HG03139 (cell line): ENCODE measurements around the gene PDE4D.

Experiments
- ATAC-seq: cut with Tn5 transposase; IDR thresholded peaks from one replicate; pipeline ENCODE4 v1.9.1; 2021; ENCODE audit not compliant: unreplicated experiment

PDE4D gene

DNA sequence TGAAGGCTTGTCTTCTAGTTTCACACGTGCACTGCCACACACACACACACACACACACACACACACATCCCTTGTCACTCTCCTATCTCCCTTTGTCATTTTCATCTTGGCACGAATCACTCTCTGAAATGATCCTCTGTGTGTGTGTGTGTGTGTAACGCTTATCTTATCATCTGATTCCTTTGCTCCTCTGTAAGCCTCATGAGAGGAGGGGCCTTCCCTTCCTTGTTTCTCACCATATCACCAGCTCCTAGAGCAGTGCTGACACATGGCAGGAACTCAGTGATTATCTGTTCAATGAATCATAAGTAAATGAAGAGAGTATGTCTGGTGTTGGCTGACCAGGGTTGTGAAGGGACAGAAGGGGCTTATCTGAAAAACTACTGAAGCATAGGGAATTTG is 53.3 kb downstream of the PDE4D start:
- ATAC-seq: no peak

DNA sequence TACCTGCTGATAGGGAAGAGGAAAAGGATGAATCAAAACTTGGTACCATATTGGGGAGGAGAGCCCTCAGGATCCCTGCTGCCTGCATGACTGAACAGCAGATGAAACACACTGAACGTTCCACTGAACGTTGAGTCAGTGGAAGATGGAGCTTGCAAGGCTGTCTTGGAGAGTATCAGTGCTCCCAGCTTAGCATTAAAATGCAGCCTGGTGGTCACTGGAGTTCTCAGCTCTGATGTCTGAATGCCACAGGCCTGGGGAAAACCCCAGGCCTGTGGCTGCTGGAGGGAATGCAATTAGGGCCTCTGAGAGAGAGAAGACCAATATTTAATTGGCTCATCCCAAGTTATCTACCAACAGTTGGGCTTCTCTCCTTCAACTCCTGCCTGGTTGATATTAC is 54.5 kb downstream of the PDE4D start:
- no peak for ATAC-seq

DNA sequence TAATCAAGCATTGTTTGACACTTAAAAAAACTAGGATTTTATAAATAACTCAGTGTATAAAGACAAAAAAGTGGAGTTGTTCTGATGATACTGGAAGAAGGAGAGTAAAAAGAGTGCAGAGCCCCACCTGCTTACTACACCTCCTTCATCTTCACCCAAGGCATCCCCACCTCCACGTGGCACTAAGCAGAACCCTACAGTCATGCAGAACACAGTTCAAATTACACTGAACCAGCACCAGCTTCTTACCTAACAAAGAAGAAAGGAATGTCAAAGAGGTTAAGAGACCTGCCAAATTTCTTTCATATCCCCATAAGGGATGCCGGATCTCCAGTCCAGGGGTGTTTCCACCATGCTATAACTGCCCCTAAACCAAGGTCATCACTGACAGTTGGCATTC is 55.5 kb downstream of the PDE4D start:
- no peak for ATAC-seq

DNA sequence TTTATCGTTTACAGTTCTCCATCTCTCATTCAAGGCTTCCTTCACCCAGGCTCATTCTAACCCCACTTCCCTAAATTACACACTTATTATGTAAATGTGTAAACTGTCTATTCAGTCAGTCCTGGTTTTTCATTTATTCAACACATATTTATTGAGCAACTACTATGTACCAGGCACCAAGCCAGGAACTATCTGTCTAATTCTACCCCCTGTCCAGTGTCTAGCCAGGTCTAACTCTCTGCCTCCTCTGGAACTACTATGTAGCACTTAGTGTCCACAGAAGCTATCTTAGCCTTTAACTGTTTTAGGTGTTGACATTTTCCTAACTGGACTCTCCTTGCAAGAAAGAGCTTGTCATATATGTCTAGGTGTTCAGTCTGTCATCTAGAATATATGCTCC is 56.5 kb downstream of the PDE4D start:
- no peak for ATAC-seq

DNA sequence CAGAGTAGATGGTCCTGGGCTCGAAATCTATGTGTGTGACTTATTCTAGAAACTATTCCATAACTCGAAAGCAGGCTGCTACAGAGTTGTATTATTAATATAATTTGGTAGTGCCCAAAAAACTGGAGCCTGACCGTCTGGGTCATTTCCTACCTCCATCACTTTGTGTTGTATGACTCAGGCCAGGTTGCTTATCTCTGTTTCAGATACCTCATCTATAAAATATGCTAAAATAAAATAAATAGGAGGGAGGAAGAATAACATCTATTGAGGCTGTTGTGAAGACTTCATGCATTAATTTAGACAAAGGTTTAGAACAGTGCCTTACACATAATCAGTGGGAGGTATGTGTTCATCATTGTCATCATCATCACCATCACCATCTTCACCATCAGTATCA is 57.7 kb downstream of the PDE4D start:
- ATAC-seq: no peak

DNA sequence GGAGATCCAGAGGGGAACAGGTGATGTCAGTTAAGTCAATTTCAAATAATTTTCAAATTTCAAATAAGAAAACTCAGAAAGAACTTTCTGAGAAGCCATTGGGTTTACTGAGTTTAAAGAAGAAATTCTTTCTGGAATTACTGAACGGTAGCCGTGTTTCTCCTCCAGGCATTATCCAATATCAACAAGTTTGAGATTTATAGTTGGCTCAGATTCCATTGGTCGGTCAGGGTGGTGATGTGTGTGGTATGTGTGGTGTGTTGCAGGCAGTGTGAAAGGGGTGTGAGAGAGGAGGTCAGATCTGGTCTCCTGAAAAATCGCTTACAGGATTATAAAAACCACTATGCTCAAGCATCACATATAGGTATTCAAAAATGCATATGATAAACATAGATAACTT is 60.1 kb downstream of the PDE4D start:
- ATAC-seq: no peak

DNA sequence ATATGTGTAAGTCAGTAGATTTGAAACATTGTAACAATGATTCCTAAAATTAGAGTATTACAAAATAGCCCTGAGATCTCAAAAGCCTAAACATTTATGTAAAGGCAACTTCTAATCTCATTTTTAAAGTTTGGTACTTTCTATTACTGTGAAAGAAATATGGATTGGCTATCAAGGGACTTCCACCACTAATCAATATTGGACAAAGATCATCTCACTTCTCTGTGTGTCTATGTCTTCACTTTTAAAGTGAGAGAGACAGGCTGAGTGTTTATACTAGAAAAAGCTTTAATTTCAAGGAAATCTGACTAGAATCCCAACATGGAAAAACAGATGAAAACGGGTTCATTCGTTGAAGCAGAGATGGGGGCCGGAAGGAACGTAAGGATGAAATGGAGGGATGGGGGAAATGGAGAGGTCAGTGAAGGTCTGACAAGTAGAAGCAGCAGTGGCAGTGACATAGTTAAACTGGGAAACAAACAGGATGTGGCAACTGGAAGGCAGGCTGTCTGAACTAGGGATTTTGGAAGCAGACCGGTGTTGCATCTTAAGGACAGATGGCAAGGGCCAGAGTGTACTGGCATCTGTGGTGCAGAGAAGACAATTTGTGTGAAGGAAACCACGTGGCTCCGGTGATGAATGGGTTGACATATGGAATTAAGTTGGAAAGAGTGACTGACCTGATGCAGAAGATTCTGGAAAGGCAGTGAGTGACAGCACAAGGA is 60.8 kb downstream of the PDE4D start:
- ATAC-seq: no peak

DNA sequence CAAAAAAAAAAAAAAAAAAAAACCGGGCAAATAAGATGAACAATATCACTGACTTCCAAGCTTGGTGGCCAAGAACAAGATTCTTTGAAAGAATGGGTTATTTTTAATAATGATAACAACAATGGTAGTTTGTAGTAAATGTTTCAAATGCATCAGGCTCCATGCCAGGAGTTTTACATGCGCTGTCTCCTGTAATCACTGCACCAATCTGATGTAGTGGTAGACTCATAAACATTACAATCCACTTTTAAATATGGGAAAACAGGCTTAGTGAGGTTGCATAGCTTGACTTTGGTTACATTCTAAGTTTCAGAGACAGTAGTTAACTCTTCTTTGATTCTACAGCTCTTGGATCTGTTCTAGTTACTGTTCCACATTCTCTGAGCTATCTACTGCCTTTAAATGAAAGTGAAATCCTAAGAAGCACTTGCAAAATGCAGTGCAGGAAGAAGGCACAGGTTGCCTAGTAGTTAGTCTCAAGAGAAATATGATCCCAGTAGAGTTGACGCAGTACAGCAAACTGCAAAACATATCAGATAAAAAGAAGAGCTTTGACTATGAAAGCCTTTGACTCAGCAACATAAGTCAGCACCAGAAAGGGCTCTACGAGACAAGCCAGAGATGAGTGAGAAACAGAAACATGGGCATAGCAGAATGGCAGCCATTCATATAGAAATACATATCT is 62.1 kb downstream of the PDE4D start:
- no peak for ATAC-seq

DNA sequence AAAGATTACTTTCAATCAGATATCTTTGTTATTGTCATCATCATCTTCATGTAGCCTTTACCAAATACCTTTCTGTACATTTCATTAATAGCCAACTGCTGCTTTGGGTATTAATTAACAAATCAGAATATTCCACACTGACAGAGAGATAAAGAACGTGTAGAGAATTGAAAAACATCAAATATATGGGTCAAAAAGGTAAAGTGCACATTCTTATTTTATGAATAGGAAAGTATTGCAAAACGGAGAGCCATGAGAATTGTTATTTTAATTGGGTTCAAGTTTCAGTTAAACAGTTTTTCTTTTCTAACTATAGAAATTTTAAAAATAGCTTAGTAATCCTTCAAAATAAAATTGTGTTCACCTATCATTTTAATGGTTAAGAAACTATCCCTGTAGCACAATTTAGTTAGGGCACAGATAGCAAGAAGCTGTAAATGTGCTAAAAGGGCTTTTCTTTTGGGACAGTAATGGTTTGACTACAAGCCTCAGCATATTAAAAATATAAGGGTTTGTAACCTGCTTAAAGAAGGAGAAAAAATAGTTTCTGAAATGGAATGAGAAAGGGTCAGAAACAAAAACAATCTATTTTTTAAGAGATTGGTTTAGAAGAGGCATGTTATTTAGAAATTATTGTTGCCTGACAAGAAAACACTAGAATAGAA is 62.9 kb downstream of the PDE4D start:
- ATAC-seq: no peak

DNA sequence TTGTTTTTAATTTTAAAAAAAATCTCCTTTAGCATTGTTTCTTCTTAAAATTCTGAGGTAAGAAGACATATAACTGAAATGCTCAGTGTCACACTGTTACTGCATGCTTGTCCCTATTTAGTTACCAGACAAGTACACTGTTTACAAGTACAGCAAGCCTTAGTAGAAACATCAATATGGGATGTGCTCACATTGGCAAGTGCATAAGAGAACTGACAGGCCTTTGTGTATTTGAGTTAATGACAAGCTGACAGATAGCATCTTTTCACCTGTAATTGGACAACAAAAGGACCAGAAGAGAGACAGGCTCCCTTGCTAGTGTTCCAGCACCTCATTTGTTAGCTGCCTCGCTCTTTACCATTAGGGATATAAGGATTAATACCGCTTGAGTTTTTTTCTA is 63.6 kb downstream of the PDE4D start:
- ATAC-seq: no peak

DNA sequence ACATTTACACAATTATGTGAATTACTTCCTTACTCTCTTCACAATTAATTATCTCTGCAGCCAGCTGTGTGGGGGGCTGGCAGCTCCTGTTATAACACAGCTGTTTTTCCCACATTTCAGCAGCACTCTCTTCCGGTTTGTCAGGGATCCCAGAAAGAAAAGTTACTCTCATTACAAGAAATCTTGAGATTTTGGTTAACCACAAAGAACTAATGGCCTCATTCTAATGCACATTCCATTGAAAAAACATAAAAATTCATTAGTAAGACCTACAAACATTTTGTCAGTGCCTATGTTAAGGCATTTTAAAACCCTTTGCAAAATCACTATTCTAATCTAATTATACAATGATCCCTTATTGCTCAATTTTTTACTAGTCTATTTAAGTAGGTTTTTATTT is 64.1 kb downstream of the PDE4D start:
- ATAC-seq: no peak

DNA sequence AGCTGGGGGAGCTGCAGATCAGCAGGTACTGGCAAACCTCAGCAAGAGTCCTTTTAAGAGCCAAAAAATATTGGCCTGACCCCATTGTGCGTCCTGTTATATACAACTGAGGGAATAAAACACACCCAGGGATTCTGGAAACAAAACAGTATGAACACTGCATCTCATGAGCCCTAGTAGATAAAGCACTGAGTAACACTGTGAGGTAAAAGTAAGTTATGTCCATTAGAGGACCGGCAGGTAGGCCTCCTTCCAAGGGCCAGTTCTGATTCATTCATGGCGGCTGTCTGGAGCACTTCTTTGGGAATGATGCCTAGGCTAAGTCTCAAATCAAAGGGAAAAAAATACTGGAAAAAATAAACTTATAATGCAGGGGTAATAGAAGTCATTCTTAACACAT is 64.9 kb downstream of the PDE4D start:
- no peak for ATAC-seq

DNA sequence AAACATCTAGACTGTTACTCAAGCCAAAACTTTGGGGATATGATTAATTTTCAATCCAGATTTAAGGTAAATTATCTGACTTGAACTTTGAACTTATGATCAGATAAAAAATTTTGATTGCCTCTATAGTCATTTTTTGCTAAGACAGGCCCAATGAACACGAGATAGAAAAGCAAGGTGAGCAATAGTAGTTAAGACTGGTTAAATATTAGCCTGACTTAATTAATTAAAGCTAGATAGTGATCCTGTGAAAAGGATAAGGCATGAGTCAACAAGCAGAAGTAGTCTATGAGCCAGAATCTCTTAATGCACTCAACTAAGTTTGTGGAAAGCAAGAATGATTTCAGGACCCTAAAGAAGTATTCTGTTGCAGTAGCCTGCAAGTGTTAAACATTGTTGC is 66.5 kb downstream of the PDE4D start:
- ATAC-seq: no peak

DNA sequence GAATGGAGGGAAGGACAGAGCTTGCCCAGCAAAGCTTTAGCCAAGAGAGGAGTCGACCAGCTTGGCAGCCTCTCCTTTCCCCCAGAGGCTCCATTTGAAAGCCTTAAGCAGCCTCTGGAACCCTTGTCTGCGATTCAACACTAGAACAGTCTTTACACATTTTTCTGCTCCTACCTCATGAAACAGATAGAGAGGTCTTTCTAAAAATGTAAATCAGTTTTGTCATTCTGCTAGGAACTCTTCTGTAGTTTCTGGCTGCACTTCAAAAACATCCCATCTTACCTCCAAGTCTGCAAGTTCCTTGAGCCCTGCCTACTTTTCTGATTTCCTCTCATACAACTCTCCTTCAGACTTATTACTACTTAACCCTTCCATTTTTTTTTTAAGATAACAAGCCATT is 70.1 kb downstream of the PDE4D start:
- no peak for ATAC-seq

DNA sequence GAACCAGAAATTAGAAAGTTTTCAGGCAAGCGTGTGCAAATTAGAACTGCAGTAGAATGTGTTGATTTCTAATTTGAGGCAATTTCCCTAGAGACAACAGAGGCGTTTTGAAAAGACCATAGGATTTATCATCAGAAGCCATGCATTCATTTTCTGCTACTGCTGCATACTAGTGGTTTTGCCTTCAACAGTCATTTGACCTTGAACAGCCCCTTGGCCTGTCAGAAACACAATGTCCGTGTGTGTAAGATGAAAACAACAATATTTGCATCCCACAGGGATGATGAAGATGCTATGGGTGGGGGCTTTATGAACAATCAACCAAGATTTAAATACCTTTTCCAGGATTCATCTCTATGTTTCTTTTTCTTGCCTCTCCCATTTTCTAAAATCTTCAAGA is 73.7 kb downstream of the PDE4D start:
- ATAC-seq: no peak

DNA sequence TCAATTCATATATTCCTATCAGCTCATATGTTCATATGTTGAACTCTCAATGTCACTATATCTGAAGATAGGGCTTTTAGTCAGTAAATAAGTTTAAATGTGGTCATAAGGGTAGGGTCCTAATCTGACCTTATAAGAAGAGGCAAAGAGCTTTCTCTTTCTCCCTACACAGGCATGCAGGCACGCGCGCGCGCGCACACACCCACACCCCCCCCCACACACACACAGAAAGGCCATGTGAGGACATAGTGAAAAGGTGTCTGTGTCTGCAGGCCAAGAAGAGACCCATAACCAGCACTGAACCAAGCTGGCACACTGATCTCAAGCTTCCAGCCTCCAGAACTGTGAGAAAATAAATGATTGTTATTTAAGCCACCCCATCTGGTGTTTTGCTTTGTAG is 76.0 kb downstream of the PDE4D start:
- ATAC-seq: no peak

DNA sequence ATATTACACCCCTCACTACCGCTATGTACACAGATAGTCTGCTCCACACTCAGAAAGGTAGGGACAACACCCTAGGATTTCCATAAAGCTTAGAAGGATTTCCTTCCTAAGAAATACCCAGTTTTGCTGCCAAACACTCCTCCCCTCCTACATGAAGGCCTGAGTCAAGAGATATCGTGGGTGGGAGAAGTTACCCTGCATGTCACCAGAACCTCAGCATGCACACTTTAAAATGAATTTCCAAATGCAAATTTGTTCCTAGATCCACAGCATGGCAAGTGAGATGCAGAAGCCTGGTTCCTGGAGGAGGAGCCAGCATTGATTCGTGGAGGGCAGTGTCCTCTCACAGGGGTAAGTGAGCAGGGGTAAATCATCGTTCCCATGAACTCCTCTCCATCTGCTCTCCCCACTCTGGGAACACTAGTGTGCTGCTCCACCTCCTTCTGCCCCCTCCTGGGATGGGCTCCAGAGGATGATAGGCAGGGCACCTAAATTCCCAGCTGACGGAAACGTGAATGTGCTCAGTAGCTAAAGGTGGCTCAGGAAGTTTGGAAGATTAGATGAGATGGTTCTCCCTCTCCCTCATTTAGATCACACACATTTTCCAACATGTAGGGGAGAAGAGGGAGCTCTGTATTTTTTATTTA is 76.7 kb downstream of the PDE4D start:
- ATAC-seq: no peak

DNA sequence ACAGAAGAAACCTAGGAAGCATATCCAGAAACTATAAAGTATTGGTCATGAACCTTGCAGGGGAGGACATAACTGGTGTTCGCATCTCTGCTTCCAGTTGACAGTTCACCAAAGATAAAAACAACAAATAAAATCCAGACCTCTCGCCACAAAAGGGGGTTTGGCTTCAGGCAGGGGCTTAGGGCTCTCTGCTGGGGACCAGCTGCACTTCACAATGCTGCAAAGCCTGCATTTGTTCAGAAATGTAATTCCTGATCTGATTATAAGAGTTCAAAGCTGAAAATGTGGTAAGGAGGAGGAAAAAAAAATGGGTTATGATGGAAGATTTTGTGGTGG is 79.0 kb downstream of the PDE4D start:
- no peak for ATAC-seq

DNA sequence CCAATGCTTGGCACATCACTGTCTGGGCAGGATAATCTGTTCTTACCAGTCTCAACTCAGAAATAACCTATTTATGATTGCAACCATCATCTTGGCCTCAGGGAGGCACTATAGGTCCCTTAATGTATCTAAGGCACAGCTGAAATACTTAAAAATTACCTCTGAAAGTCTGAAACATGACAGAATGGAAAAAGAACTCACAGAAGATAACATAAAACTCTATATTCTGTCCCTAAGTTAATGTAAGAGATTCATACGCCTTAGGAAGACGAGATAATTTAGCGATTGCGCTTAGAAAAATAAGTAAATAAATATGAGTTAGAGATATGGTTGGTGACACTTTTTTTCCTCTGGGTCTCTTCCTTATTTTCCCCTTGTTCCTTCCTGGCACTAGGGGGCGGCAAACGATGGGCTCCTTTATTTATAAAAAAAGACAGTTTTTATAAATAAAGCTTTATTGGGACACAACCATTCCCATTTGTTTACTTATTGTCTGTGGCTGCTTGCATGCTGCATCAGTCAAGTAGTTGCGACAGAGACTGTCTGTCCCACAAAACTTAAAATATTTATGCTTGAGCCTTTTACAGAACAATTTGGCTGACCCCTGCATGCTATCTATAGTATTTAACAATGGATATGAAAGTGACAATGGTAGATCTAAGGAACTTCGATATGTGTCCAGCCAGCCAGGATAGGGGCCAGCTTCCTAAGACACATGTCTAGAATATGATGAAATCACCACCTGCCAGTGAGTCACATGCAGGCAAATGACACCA is 79.6 kb downstream of the PDE4D start:
- peak; percentile 63 for ATAC-seq

DNA sequence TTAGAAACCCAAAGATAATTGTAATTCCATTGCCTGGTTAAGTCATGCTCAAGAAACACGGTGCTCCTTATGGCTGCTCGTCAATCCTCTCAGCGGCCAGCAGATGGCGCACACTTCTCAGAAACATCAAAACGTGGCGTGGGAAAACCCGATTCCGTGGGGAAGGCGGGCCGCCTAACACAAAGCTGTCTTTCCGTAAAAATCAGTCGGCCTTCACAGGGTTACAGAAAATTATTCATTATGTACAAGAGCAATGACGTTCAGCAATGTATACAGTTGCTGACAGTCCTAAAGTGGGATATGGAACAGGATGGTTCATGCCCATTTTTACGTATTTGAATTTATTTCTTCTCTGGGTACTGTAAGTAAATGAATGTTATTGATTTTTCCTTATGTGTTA is 83.5 kb downstream of the PDE4D start:
- ATAC-seq: peak; percentile 45

DNA sequence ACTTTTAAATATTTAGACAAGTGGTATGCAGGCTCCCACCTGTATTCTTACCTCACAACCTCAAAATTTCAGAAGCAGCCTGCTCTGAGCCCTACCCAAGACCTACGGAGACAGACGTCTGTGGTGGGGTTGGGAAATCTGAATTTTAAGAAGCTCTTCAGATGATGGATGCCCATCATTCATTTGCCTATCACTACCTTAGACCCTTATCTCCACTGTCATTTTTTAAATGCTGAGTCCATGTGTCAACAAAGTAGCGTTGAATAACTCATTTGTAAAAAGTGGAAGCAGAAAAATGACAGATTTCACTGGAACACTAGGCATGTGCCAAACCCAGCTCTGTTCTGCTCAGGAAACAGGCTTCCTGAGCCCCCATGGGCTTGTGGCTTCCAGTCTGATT is 85.7 kb downstream of the PDE4D start:
- ATAC-seq: no peak
